ENCODE data around the gene LGALS3BP. TPM values are rescaled to one million over a fixed set of nuclear protein-coding genes. Genes with fewer than 3 reads are reported as not detected.
A peak's percentile ranks its signal among the peaks of the same experiment; 100 is the strongest.

Gene LGALS3BP
- total RNA-seq, 4 donors from 2014 or later, result 172 to 414 (median 262) TPM

DNA sequence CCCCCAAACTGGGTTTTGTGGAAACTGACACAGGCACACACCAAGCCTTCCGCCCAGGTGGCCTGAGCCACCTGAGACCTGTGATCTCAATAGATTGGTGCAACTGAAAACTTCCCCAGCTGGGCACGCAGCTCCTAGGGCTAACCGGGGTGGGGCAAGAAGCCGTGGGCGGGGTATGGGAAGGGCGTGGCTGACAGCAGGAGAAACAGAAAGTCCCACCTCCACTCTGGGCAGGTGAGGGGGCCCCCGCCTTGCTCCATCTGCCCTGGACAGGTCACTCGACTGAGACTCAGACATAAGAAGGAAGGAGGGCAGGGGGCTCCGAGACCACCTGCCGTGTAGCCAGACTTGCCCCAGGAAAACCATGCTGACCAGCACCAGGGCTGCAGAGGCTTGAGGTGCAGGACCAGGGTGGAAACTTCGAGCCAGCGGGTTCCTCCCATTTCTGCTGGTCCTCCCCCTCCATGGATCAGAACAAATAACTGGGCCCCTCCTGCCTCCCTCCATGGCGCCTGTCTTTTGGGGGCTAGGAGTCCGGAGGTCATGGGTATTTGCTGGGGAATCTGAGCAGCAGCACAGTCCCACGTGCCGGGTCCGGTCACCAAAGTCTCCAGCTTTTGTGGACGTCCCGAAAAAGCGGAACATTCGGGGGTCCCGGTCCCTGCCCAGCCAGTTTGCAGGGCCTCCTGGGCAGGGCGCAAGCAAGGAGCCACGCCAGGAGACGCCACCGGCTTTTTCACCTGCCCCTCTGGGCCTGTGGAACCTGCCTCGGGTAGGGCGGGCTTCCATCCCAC lies 55.9 kb downstream of the LGALS3BP start:
- Histone ChIP-seq H3K9me3 (no peaks in the 10 kb centered on the region), H3K36me3 (no peaks in the 10 kb centered on the region), H3K27ac (peak overlapping the region; percentile 85 to 97 (median 94)), H3K4me3 (peak overlapping the region; percentile 46 to 78 (median 68)), H3K27me3 (peaks cover 0 to 43% (median 0%) of the 10 kb centered on the region in 4 donors), H3K4me1 (peaks cover 35 to 84% (median 46%) of the 10 kb centered on the region in 3 donors)
- WGBS, 2 donors, result 4% methylated on average over 9 to 14 of the region's 28 CpGs
- DNase-seq, result no peak
- no peak for TF ChIP-seq POLR2A (IDR thresholded peaks at IDR 0.05)
- no peak for TF ChIP-seq CTCF (IDR thresholded peaks at IDR 0.05)
- intact Hi-C loops (cut with DNase I), result no loop called here

DNA sequence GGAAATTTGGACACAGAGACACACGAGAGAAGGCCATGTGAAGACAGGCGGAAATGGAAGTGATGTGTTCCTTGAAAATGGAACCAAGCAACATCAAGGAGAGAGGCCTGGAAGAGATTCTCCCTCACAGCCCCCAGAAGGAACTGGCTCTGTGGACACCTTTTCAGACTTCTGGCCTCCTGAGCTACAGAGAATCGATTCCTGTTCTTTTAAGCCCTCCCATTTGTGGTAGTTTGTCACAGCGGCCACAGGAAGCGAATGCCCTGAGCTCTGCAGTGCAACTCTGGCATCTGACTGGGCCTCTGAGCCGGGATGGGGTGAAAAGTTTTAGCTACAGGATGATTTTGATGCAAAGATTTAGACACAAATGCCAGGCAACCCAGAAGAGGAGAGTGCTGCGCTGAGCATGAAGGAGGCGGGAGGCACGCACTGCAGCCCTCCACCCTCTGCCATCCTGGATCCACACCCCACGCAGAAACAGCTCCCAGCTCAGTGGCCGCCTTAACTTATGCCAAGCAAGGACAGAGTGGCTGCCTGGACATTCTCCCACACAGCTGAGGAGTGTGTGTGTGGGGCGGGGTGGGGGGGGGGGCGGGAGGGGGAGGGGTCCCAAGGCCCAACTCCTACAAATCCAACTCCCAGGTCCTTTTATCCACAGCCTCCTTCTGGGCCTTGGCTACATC lies 56.8 kb downstream of the LGALS3BP start:
- WGBS, 2 donors, result 46 to 60% methylated on average over 6 to 7 of the region's 13 CpGs
- TF ChIP-seq CTCF (IDR thresholded peaks at IDR 0.05), result no peak
- TF ChIP-seq POLR2A (IDR thresholded peaks at IDR 0.05), result no peak
- intact Hi-C loops (cut with DNase I), result no loop called here

DNA sequence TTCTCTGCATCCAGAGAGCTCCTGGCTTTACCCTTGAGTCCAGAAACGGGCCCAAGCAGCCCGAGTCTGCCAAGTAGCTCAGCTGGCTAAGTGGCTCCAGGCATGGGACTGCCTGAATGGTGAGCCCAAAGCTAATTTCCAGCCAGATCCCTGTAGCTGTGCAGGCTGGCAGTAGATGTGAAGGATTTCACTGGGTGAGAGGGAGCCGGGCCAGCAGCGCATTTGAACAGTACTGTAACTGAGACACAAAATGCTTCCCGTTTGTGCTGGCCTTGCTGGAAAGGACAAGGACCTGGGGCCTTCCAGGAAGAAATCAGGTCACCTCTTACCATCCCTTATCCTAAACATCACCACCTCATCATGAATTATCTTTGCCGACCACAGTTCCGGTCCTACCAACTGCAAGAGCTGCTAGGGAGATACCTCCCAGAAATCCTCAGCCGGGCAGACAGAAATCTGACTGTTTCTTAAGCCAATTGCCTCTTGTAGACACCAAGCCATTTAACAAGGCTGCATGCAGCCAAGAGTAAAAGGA lies 58.2 kb downstream of the LGALS3BP start:
- Histone ChIP-seq H3K27ac (peak overlapping the region; percentile 6 to 97 (median 90)), H3K4me3 (peak overlapping the region in 1 of 4 donors; percentile 27), H3K9me3 (no peaks in the 10 kb centered on the region), H3K36me3 (no peaks in the 10 kb centered on the region), H3K27me3 (peaks cover 0 to 26% (median 0%) of the 10 kb centered on the region in 4 donors), H3K4me1 (peaks cover 37 to 95% (median 59%) of the 10 kb centered on the region in 3 donors)
- TF ChIP-seq POLR2A (IDR thresholded peaks at IDR 0.05), result no peak
- no peak for TF ChIP-seq CTCF (IDR thresholded peaks at IDR 0.05)
- 41 to 46% methylated on average over 3 to 8 of the region's 8 CpGs for WGBS, 2 donors
- intact Hi-C loops (cut with DNase I), result no loop called here
- no peak for DNase-seq

More for the DNA sequence above, 56.8 kb downstream of the LGALS3BP start:
- no peaks in the 10 kb centered on the region for H3K9me3 ChIP-seq
- H3K27me3 ChIP-seq, result peaks cover 0 to 34% (median 0%) of the 10 kb centered on the region in 4 donors
- H3K27ac ChIP-seq, result peak overlapping the region; percentile 85 to 97 (median 94)
- peak overlapping the region in 3 of 4 donors; percentile 60 to 78 (median 76) for H3K4me3 ChIP-seq
- no peak for DNase-seq
- no peaks in the 10 kb centered on the region for H3K36me3 ChIP-seq
- H3K4me1 ChIP-seq, result peaks cover 35 to 93% (median 51%) of the 10 kb centered on the region in 3 donors

Other genes with a start within 250 kb of the LGALS3BP start
- 10 to 100 TPM; 42.1 to 86.7 (median 67.5) TPM for gene CYTH1, start 197.7 kb downstream of the LGALS3BP start, total RNA-seq
- gene USP36, start 139.1 kb downstream of the LGALS3BP start, total RNA-seq, result 10 to 100 TPM; 13.2 to 38.9 (median 22.4) TPM
- 1 to 10 TPM in 2 of 4 donors, under 1 TPM in 2; 0.42 to 6.9 (median 1.1) TPM for gene CEP295NL, start 76.7 kb downstream of the LGALS3BP start, total RNA-seq
- gene TIMP2, start 54.5 kb downstream of the LGALS3BP start, total RNA-seq, result 100 to 1,000 TPM in 1 of 4 donors, 10 to 100 TPM in 2, 1 to 10 TPM in 1; 6.1 to 154 (median 28.2) TPM
- gene CANT1, start 29.8 kb upstream of the LGALS3BP start, total RNA-seq, result 10 to 100 TPM; 36.2 to 58.8 (median 38.3) TPM
- gene C1QTNF1, start 44.2 kb upstream of the LGALS3BP start, total RNA-seq, result 10 to 100 TPM in 2 of 4 donors, 1 to 10 TPM in 2; 2.7 to 20.4 (median 6.8) TPM
- 10 to 100 TPM in 2 of 4 donors, 1 to 10 TPM in 2; 6.0 to 32.2 (median 9.5) TPM for gene ENGASE, start 94.9 kb upstream of the LGALS3BP start, total RNA-seq

Measured in esophagus squamous epithelium (tissue), 5 donors.